ENCODE data around the gene ZKSCAN1. TPM values are rescaled to one million over a fixed set of nuclear protein-coding genes. Genes with fewer than 3 reads are reported as not detected.

ZKSCAN1 gene
- total RNA-seq, 1 donor from 2014 or later = 59.0 TPM

DNA sequence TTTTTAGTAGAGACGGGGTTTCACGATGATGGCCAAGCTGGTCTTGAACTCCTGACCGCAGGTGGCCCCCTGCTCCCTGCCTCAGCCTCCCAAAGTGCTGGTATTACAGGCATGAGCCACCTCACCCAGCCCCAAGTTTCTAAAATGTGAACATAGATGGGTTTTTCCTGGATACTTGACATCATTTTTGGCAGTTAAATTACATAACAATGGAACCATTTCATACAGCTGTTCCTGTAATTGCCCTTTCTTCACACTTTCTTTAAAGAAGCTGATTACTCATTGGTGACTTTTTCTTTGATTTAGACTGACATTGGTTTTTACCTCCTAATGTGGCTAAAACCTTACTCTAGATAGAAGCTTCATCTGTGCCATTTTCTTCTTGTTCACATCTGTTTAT is 5.9 kb downstream of the ZKSCAN1 start:
- TF ChIP-seq CTCF (IDR thresholded peaks at IDR 0.05) = no peak
- ATAC-seq (ENCODE audit: low read depth) (no peak), DNase-seq (no peak)
- H3K27ac Mint-ChIP-seq = no peak overlapping the region
- CTCF ChIA-PET = interaction anchor here (0.6 kb wide), 1 partner anchor 78 kb away, joined by 3 read pairs; no protein-coding TSS in a partner anchor
- H3K27me3 Mint-ChIP-seq = no peaks in the 10 kb centered on the region
- POLR2A ChIA-PET = interaction anchor here (0.7 kb wide), 1 partner anchor 103 kb away, joined by 9 read pairs; no protein-coding TSS in a partner anchor
- no peaks in the 10 kb centered on the region for H3K9me3 Mint-ChIP-seq
- H3K4me3 Mint-ChIP-seq = no peak overlapping the region
- H3K4me1 Mint-ChIP-seq = peaks cover 26% of the 10 kb centered on the region
- intact Hi-C loops (cut with micrococcal nuclease) = no loop called here
- H3K36me3 Mint-ChIP-seq (ENCODE audit: low read depth) = peaks cover 59% of the 10 kb centered on the region

DNA sequence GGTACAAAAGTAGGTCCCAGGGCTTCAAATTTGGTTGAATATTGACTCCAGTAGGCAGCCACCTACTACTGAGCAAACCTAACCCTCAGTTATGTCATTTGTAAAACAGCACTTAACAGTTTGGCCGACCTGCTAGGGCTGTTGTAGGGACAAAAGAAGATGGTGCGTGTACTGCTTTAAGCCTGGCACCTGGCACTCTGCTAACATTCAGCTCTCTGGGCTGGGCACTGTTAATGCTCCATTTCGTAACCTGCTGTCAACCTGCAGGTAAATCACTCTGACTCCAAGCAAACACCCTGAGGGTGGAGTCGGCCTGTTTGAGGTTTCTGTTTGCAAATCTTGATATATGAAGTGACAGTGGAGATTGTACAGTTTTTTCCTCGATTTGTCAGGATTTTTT is 7.2 kb downstream of the ZKSCAN1 start:
- TF ChIP-seq CTCF (IDR thresholded peaks at IDR 0.05) = no peak
- ATAC-seq (ENCODE audit: low read depth) = no peak
- POLR2A ChIA-PET = no interaction called here
- H3K9me3 Mint-ChIP-seq = no peaks in the 10 kb centered on the region
- H3K4me3 Mint-ChIP-seq = no peak overlapping the region
- peaks cover 65% of the 10 kb centered on the region for H3K36me3 Mint-ChIP-seq (ENCODE audit: low read depth)
- intact Hi-C loops (cut with micrococcal nuclease) = no loop called here
- H3K27me3 Mint-ChIP-seq = no peaks in the 10 kb centered on the region
- CTCF ChIA-PET = no interaction called here
- DNase-seq = no peak
- no peak overlapping the region for H3K27ac Mint-ChIP-seq
- H3K4me1 Mint-ChIP-seq = peaks cover 16% of the 10 kb centered on the region

- no peaks in the 10 kb centered on the region for H3K27me3 Mint-ChIP-seq
- no peak for TF ChIP-seq CTCF (IDR thresholded peaks at IDR 0.05)
- no peak overlapping the region for H3K4me3 Mint-ChIP-seq
- DNase-seq (no peak), ATAC-seq (ENCODE audit: low read depth) (no peak)
- peaks cover 12% of the 10 kb centered on the region for H3K4me1 Mint-ChIP-seq
- peaks cover 69% of the 10 kb centered on the region for H3K36me3 Mint-ChIP-seq (ENCODE audit: low read depth)
- intact Hi-C loops (cut with micrococcal nuclease) = no loop called here
- POLR2A ChIA-PET = no interaction called here
- H3K27ac Mint-ChIP-seq = no peak overlapping the region
- CTCF ChIA-PET = no interaction called here
- H3K9me3 Mint-ChIP-seq = no peaks in the 10 kb centered on the region
These were observed 8.1 kb downstream of the ZKSCAN1 start for GRCh38 chr7:100023526-100023925.

- ATAC-seq (ENCODE audit: low read depth) (no peak), DNase-seq (no peak)
- intact Hi-C loops (cut with micrococcal nuclease) = no loop called here
- Mint-ChIP-seq H3K27me3 (no peaks in the 10 kb centered on the region), H3K4me3 (no peak overlapping the region), H3K4me1 (peaks cover 8% of the 10 kb centered on the region), H3K27ac (no peak overlapping the region), H3K9me3 (no peaks in the 10 kb centered on the region), H3K36me3 (ENCODE audit: low read depth) (peaks cover 66% of the 10 kb centered on the region)
- ChIA-PET POLR2A (no interaction called here), CTCF (no interaction called here)
- TF ChIP-seq CTCF (IDR thresholded peaks at IDR 0.05) = no peak
These were observed 8.7 kb downstream of the ZKSCAN1 start for GRCh38 chr7:100024020-100024619.

- H3K36me3 Mint-ChIP-seq (ENCODE audit: low read depth) = peaks cover 75% of the 10 kb centered on the region
These were observed 11.8 kb downstream of the ZKSCAN1 start for GRCh38 chr7:100027197-100027596.

More at GRCh38 chr7:100027197-100027596, 11.8 kb downstream of the ZKSCAN1 start:
- no peak for TF ChIP-seq CTCF (IDR thresholded peaks at IDR 0.05)
- DNase-seq = no peak
- no peak overlapping the region for H3K27ac Mint-ChIP-seq
- no peaks in the 10 kb centered on the region for H3K9me3 Mint-ChIP-seq
- intact Hi-C loops (cut with micrococcal nuclease) = no loop called here
- POLR2A ChIA-PET = interaction anchor here (1.1 to 1.2 kb wide), 2 partner anchors 23 to 55 kb away, joined by 3 read pairs; no protein-coding TSS in a partner anchor
- no peaks in the 10 kb centered on the region for H3K27me3 Mint-ChIP-seq
- H3K4me1 Mint-ChIP-seq = peaks cover 5% of the 10 kb centered on the region
- CTCF ChIA-PET = no interaction called here
- no peak overlapping the region for H3K4me3 Mint-ChIP-seq
- no peak for ATAC-seq (ENCODE audit: low read depth)
